Epithelial cell of proximal tubule (primary cell): ENCODE results near the gene GIT2. TPM values are rescaled to one million over a fixed set of nuclear protein-coding genes. Genes with fewer than 3 reads are reported as not detected.

Source experiments
- DNase-seq: peaks from one replicate; pipeline ENCODE4 v3.0.0-alpha.2; 2011; ENCODE audit warnings: low read depth
- H3K4me3 ChIP-seq: 2 replicates; pipeline ENCODE4 v1.5.1; 2011; ENCODE audit warnings: low read depth, mild to moderate bottlenecking, low read length
- CTCF ChIP-seq: conservative IDR thresholded peaks from 2 replicates; pipeline ENCODE4 v1.5.1; 2012; ENCODE audit warnings: low read depth, mild to moderate bottlenecking, low read length
- total RNA-seq: library from RNA; depleted of rRNA; stranded (reverse); fragments of >200 nt; gene quantifications from 2 replicates; pipeline ENCODE4 v1.2.3, GENCODE V29; 2015

The GIT2 gene
- total RNA-seq, 1 donor from 2014 or later, result 20.1 TPM

GRCh38 chr12:109926016-109926415 lies 70.2 kb downstream of the GIT2 start:
- H3K4me3 ChIP-seq, result no peak overlapping the region
- DNase-seq, result no peak
- TF ChIP-seq CTCF, result no peak

- no peak for DNase-seq
- no peak for TF ChIP-seq CTCF
- H3K4me3 ChIP-seq, result no peak overlapping the region
Measured at GRCh38 chr12:109925185-109925840, 70.9 kb downstream of the GIT2 start.

GRCh38 chr12:109923481-109924245 lies 72.5 kb downstream of the GIT2 start:
- TF ChIP-seq CTCF, result no peak
- H3K4me3 ChIP-seq, result no peak overlapping the region
- no peak for DNase-seq

- no peak for DNase-seq
- H3K4me3 ChIP-seq, result no peak overlapping the region
- TF ChIP-seq CTCF, result no peak
Measured at GRCh38 chr12:109923038-109923437, 73.1 kb downstream of the GIT2 start.

GRCh38 chr12:109921982-109922381 lies 74.2 kb downstream of the GIT2 start:
- H3K4me3 ChIP-seq, result no peak overlapping the region
- no peak for DNase-seq
- no peak for TF ChIP-seq CTCF

GRCh38 chr12:109920261-109920780 lies 75.8 kb downstream of the GIT2 start:
- no peak overlapping the region for H3K4me3 ChIP-seq
- no peak for DNase-seq
- TF ChIP-seq CTCF, result no peak
